Iris pigment epithelial cell (primary cell): Measurements from ENCODE around the gene LILRB1.
"Not testable (repeated sequence)": the region's sequence is repeated elsewhere in the genome, so short reads cannot be mapped to it uniquely, and the experiment has no call there.

ENCODE experiments used
- DNase-seq: peaks from one replicate; pipeline ENCODE4 v3.0.0-alpha.2; 2011; ENCODE audit warnings: low read depth

Gene LILRB1

DNA sequence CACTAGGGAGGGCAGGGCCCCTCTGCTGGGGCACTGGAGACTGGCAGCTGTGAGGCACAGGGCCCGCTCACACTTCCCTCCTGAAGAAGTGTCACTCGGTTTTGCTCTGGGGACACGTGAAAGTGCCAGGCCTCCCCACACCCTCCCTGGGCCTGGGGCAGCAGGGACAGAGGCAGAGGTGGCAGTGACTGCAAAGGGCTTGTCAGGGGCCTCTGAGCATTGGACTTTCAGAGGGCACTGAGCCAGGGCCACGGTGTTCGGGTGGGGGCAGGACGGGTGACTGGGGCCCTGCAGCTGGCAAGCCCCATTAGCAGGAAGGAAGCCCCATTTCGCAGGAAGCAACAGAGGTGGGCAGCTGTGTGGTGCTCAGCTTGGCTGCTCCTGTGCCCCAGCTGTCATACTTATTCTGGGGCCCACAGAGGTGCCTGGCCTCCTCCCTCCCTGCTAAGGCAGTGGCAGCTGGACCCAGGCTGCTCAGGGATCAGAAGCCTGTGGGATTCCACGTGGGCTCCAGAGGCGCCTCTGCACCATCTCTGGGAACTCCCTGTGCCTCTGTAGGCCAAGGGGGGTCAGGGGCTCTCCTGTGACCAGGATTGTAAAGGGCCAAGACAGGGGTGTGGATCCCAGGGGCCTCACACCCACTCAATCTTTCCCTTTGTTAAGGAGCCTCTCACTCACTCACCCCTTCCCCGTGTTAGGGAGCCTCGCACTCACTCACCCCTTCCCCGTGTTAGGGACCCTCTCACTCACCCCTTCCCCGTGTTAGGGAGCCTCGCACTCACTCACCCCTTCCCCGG is 5.2 kb upstream of the LILRB1 start:
- DNase-seq: not testable (repeated sequence)

DNA sequence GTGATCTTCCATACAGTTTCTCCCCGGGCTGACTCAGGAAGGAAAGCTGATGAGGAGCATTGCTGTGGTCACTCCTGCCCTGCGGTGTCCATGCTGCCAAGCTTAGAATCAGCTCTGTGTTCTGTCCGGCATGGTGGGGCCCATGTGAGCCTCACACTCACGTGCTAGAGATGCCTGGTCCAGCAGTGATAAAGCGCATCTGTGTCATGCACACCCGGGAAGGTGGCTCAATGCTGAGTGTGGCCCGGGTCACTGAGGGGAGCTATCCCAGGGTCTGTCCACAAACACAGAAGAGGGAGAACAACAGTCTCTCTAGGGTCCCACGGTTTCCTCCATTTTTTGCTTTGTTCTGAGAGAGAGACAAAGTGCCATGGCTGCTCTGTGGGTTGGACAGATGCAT is 3.5 kb upstream of the LILRB1 start:
- no peak for DNase-seq

DNA sequence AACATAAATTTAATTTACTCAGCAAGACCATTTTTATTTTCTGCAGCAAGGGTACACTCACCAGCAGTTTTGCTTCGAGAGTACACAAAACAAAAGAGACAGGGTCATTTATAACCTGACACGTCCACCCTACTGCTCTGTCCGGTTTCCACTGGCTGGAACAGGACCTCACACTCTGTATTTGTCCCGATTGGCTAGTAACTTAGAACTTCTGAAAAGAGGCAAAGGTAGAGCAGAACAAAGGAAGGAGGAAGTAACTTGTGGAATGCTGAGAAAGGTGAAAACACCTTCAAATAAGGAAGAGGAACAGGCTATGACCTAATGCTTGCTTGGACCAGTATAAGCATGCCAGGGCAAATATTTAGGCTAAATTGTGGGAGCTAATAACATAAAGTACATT is 2.4 kb upstream of the LILRB1 start:
- DNase-seq: not testable (repeated sequence)

DNA sequence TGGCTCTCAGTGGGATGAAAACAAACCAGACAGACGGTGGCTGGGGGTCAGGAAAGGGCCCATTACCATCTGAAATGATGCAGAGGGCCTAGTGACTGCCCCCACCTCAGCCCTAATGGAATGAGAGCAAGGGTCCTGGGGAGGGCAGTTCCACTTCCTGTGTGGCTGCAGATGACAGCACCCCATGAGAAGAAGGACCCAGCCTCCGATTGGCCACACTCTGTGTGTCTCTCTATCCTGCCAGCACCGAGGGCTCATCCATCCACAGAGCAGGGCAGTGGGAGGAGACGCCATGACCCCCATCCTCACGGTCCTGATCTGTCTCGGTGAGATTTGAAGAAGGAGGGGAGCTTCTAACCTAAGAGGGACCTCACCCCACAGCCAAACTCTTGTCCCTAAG is 498 bp downstream of the LILRB1 start:
- DNase-seq: no peak

DNA sequence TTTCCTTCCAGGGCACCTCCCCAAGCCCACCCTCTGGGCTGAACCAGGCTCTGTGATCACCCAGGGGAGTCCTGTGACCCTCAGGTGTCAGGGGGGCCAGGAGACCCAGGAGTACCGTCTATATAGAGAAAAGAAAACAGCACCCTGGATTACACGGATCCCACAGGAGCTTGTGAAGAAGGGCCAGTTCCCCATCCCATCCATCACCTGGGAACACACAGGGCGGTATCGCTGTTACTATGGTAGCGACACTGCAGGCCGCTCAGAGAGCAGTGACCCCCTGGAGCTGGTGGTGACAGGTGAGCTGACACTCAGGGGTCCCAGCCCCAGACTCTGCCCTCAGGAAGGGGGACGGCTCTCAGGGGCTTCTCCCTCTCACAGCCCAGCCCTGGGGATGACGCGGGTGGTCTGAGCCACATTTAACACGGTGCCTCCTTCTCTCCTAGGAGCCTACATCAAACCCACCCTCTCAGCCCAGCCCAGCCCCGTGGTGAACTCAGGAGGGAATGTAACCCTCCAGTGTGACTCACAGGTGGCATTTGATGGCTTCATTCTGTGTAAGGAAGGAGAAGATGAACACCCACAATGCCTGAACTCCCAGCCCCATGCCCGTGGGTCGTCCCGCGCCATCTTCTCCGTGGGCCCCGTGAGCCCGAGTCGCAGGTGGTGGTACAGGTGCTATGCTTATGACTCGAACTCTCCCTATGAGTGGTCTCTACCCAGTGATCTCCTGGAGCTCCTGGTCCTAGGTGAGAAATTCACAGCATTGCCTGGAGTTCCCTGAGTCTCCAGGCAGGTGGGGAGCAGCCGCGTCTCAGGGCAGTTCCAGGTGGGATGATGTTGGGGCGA is 1.4 kb downstream of the LILRB1 start:
- not testable (repeated sequence) for DNase-seq

DNA sequence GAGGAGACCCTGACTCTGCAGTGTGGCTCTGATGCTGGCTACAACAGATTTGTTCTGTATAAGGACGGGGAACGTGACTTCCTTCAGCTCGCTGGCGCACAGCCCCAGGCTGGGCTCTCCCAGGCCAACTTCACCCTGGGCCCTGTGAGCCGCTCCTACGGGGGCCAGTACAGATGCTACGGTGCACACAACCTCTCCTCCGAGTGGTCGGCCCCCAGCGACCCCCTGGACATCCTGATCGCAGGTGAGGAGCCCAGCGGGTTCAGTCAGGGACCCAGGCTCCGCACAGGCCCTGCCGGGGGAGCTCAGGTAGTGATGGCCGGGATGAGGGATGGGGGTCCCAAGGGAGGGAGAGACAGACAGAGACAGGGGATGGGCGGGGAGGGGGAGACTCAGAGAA is 2.2 kb downstream of the LILRB1 start:
- not testable (repeated sequence) for DNase-seq

DNA sequence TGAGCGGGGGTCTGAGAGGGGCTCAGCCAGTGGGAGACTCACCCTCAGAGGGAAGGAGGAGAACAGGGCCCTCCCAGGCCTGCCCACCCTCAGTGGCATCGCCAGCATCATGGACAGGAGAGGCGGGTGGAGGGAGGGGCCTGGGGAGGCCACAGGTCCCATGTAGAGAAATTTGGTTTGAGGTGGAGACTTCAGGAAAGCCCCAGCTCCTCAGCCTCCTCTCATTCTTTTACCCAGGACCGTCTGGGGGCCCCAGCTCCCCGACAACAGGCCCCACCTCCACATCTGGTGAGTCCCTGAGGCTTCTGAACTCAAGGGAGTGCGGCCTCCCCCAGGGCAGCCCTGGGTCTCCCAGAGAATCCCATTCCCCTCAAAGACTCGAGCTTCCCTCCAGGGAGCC is 3.1 kb downstream of the LILRB1 start:
- DNase-seq: no peak

DNA sequence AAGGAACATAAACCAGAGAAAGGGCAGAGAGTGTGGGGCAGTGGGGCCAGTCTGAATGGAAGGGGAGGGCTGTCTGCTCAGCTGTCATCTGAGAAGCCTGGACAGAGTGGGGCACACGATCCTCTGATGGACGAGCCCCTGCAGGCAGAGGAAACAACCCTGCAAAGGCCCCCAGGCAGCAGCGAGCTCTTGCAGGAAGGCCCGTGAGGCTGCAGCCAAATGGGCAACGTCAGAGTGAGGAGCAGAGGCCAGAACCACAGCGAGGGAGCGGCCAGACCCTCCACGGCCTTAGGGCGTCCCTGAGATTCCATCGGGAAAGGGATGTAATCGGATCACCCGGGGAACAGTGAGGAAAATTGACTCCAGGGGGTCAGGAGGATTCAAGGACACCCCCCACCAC is 5.8 kb downstream of the LILRB1 start:
- DNase-seq: not testable (repeated sequence)

DNA sequence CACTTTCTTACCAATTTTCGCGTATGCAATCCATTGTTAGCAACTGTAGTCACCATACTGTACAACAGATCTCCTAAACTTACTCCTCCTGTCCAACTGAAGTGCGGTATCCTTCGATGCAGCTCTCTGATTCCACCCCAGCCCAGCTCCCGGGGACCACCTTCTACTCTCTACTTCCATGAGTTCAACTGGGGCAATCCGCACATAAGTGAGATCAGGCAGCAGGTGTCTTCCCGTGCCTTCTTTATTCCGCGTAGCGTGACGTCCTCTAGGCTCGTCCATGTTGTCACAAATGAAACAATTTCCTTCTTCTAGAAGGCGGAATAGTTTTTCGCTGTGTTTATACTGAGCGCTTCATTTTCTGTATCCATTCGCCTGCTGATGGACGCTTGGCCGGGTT is 8.4 kb downstream of the LILRB1 start:
- DNase-seq: no peak

DNA sequence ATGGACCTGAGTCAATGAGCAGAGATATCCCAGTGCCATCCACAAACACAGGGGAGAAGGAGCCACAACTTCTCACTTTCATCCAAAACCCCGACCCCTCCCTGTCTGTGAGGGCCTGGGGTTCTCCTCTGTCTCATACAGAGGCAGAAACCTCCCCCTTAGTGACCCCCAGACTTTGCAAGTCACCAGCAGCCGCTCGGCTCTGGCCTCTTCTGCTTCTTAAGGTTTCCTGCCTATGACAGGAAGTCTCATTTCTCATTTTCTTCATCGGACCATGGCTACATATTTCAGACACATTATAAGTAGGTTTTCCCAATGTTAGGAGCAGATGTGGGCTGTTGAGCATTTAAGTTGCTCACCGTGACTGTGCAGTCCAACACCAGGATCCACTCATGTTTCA is 12.7 kb downstream of the LILRB1 start:
- DNase-seq: not testable (repeated sequence)

DNA sequence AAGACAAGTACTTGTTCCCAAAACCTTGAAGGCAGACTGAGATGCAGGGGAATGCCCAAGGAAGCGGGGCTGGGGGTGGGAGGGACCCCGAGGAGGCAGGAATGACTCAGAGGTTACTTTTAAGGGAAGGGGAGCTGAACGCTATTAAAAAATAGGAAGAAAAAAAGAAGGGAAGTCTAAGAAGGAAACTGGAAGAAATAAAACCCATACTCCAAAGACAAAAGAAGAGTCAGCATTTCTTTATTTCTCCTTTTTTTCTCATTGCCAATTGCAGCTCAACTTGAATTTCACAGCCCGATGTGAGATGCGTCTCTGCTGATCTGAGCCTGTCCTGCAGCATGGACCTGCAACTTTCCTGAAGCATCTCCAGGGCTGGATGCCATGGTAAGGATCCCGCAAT is 13.3 kb downstream of the LILRB1 start:
- not testable (repeated sequence) for DNase-seq

DNA sequence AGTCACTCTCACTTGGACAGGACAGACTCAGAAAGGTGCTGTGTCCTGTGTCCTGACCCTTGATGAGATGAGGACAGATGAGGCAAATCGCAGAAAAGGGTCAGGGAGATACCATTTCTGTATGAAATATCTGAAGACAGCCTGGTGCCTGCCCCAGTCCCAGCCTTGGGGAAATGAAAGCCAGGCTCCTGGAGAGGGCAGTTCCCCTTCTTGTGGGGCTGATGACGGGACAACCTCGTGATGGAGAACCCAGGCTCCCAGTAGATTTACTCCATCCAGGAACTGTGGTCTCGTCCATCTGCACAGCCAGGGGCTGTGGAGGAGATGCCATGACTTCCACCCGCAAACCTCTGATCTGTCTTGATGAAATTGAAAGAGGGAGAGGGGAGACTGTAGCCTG is 13.8 kb downstream of the LILRB1 start:
- no peak for DNase-seq

DNA sequence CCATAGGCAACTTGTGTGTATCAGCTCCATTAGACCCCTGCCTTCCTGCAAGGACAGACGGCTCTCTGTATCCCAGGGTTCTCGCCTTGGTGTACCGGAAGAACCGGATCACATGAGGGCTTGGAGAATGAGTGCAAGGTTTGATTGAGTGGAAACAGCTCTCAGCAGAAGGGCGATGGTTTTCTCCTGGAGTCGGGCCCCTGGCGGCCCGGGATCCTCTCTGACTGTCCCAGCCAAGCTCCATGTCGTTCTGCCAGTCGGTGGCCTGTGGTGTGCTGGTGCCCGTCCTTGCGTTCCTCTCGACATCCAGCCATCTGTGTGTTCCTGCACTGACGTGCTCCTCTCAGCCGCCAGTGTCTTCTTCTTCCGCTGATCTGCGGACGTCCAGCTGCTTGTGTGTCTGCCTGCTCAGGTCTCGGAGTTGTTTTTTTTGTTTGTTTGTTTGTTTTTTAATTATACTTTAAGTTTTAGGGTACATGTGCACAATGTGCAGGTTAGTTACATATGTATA is 16.1 kb downstream of the LILRB1 start:
- no peak for DNase-seq

DNA sequence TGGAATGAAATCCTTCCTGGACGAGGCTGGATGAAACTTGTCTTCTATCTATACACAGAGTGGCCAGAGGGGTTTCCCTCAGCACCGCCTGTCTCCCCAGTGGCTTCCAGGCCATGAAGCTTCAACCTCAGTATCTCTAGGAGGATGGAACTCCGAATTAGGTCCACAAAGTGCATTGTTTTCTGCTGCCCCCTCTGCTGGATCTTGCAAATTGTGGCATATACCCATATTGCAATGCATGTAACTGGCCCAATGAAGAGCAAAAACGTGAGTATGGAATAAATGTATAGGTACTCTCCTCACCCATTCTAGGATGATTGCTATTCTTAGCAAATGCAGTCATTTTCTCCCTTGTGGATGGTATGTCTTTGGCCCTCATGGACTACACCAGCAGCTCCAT is 17.8 kb downstream of the LILRB1 start:
- DNase-seq: no peak

DNA sequence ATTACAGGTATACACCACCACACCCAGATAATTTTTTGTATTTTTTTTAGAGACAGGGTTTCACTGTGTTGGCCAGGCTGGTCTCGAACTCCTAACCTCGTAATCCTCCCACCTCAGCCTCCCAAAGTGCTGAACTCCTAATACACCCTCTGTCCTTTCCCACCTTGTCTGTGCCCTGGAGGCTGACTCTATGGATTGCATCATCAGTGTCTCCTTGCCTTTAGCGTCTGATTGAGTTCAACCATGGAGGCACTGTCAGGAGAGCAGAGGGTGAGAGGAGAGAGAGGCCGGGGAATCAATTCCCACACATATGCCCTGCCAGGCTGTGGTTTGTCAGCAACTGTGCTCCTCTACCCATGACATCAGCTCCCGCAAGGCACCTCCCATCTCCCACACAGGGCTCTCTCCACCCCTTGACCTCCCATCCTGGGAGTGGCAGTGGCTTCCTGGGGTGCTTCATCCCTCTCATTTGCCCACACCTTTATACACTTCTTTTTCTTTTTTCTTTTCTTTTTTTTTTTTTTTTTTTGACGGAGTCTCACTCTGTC is 19.9 kb downstream of the LILRB1 start:
- DNase-seq: no peak

DNA sequence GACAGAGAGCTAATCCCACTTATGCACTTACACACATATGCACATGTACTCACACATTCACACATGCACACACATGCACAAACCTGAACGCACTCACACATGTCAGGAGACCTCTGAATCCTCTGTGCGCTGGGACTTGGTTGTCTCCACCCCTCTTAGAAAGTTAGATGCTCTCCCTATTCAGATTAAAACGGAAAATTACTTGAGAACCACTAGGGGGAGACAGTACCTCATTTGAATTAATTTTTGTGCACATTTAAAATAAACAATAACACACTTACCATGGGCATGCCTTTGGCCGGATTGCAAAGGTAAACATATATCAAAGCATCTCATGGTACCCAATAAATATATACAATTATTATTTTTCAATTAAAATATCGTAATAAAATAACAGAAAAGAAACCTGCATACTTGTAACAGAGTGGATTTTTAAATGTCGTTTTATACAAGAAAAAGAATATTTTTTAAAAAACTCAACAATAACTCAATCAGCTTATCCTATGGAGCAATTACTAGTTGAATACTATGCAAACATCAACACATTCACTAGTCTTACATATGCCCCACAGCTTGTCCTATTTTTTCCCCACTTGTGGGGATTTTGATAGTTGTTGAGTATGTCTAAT is 23.0 kb downstream of the LILRB1 start:
- peak; percentile 33 for DNase-seq

DNA sequence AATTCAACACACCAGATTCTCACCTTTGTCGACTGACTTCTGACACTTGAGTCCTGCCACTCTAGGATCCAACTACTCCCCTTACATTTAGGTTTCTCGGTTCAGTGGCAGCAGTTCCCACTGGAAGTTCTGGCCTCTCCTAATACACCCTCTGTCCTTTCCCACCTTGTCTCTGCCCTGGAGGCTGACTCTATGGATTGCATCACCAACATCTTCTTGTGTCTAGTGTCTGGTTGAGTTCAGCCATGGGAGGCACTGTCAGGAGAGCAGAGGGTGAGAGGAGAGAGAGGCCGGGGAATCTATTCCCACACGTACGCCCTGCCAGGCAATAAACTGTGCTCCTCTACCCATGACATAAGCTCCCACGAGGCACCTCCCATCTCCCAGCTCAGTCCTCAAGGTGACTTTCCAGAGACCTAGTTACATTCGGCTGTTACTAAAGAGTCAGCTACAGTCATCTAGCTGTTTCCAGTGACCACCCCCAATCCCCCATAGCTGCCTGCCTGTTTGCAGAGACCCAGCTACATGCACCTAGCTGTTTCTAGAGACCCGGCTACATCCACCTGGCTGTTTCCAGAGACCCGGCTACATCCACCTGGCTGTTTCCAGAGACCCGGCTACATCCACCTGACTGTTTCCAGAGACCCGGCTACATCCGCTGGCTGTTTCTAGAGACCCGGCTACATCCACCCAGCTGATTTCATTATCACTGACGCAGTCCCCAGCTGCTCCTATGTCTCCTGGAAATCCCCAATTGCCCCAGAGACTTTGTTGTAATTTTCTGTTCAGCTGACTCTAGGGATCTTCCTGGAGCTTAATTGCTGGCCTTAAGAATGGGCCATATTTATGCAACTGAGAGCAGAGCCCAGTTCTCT is 24.4 kb downstream of the LILRB1 start:
- no peak for DNase-seq

DNA sequence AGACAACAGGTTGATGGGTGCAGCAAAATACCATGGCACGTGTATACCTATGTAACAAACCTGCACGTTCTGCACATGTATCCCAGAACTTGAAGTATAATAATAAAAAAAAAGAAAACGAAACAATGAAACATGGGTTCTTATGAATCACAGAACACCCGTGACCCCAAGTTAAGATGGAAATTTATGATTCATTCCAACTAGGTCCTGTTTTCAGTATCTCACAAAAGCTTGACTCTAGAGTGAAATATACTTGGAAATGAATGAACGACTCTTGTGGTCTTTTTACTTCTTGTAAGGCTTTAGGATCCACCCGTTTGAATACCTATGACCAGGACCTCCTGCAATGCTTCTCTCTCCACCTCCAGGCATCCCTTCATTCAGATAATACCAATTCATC is 29.0 kb downstream of the LILRB1 start:
- no peak for DNase-seq

DNA sequence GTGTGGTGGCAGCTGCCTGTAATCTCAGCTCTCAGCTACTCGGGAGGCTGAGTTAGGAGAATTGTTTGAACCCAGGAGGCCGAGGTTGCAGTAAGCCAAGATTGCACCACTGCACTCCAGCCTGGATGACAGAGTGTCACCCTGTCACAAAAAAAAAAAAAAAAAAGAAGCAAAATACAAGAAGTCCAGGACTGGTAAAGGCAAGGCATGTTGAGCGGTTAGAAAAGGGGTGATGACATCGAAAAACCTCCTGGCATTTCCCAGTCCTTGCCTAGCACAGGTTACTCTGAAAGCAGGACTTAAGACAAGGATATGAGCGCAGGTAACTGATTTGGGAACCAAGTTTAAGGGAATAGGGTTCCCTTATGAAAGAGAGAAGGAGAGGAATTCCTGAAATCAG is 30.0 kb downstream of the LILRB1 start:
- DNase-seq: no peak

DNA sequence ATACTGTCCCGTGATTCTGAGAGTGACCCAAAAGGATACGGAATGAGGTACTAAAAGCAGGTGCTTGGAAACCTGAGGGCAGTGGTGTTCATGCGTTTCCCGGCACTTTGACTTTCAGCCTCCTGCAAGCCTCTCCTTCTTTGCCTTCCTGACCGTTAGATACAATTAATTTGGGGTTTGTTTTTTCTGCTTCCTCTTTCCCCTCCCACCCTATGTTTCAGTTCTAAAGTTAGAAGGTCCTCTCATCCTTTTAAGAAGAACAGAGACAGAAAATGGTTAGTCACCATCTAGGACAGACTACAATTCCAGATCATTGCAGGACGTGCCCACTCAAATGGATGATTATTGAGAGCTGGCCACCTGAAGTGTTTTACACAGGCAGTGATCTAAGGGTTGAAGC is 30.7 kb downstream of the LILRB1 start:
- no peak for DNase-seq

DNA sequence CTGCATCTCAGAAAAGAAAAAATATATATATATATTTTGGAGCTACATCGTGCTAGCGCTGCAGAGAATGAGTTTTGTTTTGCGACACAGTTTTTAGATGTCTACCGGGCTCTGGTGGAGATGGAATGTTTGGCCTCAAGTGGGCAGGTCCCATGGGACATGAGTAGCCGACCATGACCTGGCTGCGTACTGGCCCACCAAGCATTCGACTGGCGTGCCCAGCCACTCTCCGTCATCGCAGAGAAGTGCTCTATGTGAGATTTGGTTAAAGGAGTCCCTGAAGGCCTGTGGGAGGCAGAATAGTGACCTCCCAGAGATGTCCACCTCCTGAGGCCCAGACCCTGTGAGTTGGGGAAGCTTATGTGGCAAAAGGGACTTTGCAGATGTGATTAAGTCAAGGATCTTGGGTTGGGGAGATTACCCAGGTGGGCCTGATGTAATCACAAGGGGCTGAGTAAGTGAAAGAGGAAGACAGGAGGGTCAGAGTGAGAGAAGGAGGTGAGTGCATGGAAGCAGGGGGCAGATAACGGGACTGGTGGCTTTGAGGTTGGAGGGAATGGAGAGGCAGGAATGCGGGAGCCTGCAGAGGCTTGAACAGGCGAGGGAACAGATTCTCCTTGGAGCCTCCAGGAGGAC is 31.7 kb downstream of the LILRB1 start:
- DNase-seq: no peak
